WTC11 (cell line): ENCODE results near the gene AADACL4. TPM values are rescaled to one million over a fixed set of nuclear protein-coding genes. Genes with fewer than 3 reads are reported as not detected.
"Not testable (repeated sequence)": the region's sequence is repeated elsewhere in the genome, so short reads cannot be mapped to it uniquely, and the experiment has no call there.

Experiments used
- ATAC-seq: fragments of 200-7000 bp; cut with Tn5 transposase; 2 replicates; pipeline ENCODE4 v1.10.0; 2021; ENCODE audit warnings: mild to moderate bottlenecking, moderate library complexity
- CTCF ChIA-PET: fragments of 300-600 bp; sonication (Branson Sonifier 250); formaldehyde crosslinking; loops from one replicate; lab custom pipeline; 2021; ENCODE audit warnings: antibody characterized with exemption; lab: Charles Lee
- POLR2A ChIA-PET: fragments of 350-600 bp; sonication (Branson Sonifier 250); formaldehyde crosslinking; loops from one replicate; lab custom pipeline; 2021; ENCODE audit warnings: antibody characterized with exemption; lab: Charles Lee
- DNase-seq: peaks from one replicate; pipeline ENCODE4 v3.0.0; 2021; ENCODE audit warnings: low spot score
- H3K27ac Mint-ChIP-seq: 2 replicates; pipeline ENCODE4 v1.8.0; 2021; ENCODE audit warnings: mixed read lengths
- H3K27me3 Mint-ChIP-seq: 2 replicates; pipeline ENCODE4 v1.8.0; 2021; ENCODE audit warnings: low read depth, mild to moderate bottlenecking, moderate library complexity, mixed read lengths
- H3K36me3 Mint-ChIP-seq: 2 replicates; pipeline ENCODE4 v1.8.0; 2021; ENCODE audit warnings: mixed read lengths
- H3K4me1 Mint-ChIP-seq: 2 replicates; pipeline ENCODE4 v1.8.0; 2022; ENCODE audit warnings: mixed read lengths
- H3K4me3 Mint-ChIP-seq: 2 replicates; pipeline ENCODE4 v1.8.0; 2021; ENCODE audit warnings: mild to moderate bottlenecking, moderate library complexity, mixed read lengths
- H3K9me3 Mint-ChIP-seq: 2 replicates; pipeline ENCODE4 v1.8.0; 2021; ENCODE audit warnings: mixed read lengths
- FOXJ3 ChIP-seq: sonication (generic); formaldehyde crosslinking; IDR thresholded peaks from 2 replicates; pipeline ENCODE4 v1.9.0; 2021; ENCODE audit warnings: missing genetic modification reagents, mild to moderate bottlenecking, borderline replicate concordance
- total RNA-seq: library from RNA; stranded (reverse); gene quantifications from 3 replicates; pipeline ENCODE4 v1.2.3, GENCODE V29; 2021
- TF ChIP-seq, protein P1 (sequence below): fragments of 200-600 bp; IDR thresholded peaks from 2 replicates; pipeline ENCODE4 v1.8.0; 2022; ENCODE audit warnings: antibody characterized with exemption
- TF ChIP-seq, protein P2 (sequence below): sonication (generic); formaldehyde crosslinking; IDR thresholded peaks from 2 replicates; pipeline ENCODE4 v1.8.0; 2023; ENCODE audit warnings: missing genetic modification reagents, mild to moderate bottlenecking, borderline replicate concordance
- TF ChIP-seq, protein P3 (sequence below): sonication (generic); formaldehyde crosslinking; IDR thresholded peaks from 2 replicates; pipeline ENCODE4 v1.8.0; 2022; ENCODE audit warnings: mild to moderate bottlenecking, missing genetic modification reagents
- TF ChIP-seq, protein P4 (sequence below): sonication (generic); formaldehyde crosslinking; IDR thresholded peaks from 2 replicates; pipeline ENCODE4 v1.8.0; 2022; ENCODE audit warnings: mild to moderate bottlenecking, missing genetic modification reagents
- TF ChIP-seq, protein P5 (sequence below): sonication (generic); formaldehyde crosslinking; IDR thresholded peaks from 2 replicates; pipeline ENCODE4 v1.8.1; 2022; ENCODE audit warnings: missing genetic modification reagents, borderline replicate concordance

The AADACL4 gene
- total RNA-seq, 1 experiment from 2014 or later, result 0.11 TPM

DNA sequence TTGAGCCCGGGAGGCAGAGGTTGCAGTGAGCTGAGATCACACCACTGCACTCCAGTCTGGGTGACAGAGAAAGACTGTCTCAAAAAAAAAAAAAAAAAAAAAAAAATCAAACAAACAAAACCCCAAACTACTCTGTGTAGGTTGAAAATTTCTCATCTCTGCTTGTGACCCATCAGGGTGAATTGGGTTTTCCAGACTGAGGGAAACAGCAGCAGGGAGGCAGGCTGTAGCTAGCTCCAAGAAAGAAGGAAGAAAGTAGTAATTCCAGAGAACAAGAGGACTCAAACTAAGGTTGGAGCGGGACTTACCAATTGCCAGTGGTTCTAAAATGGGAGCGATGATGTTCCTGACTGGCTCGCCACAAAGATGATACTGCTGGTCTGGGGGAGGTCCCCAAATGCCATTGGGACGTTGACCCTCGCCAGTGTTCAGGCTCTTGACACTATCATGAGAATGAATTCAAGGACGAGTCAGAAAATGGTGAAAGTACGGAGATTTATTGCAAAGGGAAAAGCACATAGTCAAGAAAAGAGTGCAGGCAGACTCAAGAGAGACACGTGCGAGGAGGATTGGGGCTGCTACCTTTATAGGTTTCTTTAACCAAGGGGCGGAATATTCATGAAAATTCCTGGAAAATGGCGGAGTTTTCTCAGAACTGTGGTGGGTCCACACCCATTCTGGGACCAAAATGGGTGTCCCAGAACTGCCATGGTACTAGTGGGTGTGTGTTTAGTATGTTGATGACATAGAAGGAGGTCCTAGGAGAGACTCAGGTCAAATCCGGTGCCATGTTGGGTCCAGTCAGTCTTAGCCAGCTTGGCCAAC, 13.4 kb downstream of the AADACL4 start:
- Mint-ChIP-seq H3K9me3 (peaks cover 26% of the 10 kb centered on the region), H3K27ac (no peak overlapping the region), H3K36me3 (peaks cover 12% of the 10 kb centered on the region; the same call in 1 of the 2 replicates), H3K4me3 (no peak overlapping the region), H3K27me3 (peaks cover 16% of the 10 kb centered on the region), H3K4me1 (peaks cover 15% of the 10 kb centered on the region)
- TF ChIP-seq, protein P1, sequence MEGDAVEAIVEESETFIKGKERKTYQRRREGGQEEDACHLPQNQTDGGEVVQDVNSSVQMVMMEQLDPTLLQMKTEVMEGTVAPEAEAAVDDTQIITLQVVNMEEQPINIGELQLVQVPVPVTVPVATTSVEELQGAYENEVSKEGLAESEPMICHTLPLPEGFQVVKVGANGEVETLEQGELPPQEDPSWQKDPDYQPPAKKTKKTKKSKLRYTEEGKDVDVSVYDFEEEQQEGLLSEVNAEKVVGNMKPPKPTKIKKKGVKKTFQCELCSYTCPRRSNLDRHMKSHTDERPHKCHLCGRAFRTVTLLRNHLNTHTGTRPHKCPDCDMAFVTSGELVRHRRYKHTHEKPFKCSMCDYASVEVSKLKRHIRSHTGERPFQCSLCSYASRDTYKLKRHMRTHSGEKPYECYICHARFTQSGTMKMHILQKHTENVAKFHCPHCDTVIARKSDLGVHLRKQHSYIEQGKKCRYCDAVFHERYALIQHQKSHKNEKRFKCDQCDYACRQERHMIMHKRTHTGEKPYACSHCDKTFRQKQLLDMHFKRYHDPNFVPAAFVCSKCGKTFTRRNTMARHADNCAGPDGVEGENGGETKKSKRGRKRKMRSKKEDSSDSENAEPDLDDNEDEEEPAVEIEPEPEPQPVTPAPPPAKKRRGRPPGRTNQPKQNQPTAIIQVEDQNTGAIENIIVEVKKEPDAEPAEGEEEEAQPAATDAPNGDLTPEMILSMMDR, result no peak
- TF ChIP-seq, protein P2, sequence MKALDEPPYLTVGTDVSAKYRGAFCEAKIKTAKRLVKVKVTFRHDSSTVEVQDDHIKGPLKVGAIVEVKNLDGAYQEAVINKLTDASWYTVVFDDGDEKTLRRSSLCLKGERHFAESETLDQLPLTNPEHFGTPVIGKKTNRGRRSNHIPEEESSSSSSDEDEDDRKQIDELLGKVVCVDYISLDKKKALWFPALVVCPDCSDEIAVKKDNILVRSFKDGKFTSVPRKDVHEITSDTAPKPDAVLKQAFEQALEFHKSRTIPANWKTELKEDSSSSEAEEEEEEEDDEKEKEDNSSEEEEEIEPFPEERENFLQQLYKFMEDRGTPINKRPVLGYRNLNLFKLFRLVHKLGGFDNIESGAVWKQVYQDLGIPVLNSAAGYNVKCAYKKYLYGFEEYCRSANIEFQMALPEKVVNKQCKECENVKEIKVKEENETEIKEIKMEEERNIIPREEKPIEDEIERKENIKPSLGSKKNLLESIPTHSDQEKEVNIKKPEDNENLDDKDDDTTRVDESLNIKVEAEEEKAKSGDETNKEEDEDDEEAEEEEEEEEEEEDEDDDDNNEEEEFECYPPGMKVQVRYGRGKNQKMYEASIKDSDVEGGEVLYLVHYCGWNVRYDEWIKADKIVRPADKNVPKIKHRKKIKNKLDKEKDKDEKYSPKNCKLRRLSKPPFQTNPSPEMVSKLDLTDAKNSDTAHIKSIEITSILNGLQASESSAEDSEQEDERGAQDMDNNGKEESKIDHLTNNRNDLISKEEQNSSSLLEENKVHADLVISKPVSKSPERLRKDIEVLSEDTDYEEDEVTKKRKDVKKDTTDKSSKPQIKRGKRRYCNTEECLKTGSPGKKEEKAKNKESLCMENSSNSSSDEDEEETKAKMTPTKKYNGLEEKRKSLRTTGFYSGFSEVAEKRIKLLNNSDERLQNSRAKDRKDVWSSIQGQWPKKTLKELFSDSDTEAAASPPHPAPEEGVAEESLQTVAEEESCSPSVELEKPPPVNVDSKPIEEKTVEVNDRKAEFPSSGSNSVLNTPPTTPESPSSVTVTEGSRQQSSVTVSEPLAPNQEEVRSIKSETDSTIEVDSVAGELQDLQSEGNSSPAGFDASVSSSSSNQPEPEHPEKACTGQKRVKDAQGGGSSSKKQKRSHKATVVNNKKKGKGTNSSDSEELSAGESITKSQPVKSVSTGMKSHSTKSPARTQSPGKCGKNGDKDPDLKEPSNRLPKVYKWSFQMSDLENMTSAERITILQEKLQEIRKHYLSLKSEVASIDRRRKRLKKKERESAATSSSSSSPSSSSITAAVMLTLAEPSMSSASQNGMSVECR (CRISPR knock-in tag), result no peak
- TF ChIP-seq FOXJ3 (CRISPR knock-in tag), result no peak
- TF ChIP-seq, protein P3, sequence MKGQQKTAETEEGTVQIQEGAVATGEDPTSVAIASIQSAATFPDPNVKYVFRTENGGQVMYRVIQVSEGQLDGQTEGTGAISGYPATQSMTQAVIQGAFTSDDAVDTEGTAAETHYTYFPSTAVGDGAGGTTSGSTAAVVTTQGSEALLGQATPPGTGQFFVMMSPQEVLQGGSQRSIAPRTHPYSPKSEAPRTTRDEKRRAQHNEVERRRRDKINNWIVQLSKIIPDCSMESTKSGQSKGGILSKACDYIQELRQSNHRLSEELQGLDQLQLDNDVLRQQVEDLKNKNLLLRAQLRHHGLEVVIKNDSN (CRISPR knock-in tag), result no peak
- TF ChIP-seq, protein P4, sequence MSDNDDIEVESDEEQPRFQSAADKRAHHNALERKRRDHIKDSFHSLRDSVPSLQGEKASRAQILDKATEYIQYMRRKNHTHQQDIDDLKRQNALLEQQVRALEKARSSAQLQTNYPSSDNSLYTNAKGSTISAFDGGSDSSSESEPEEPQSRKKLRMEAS, result no peak
- ATAC-seq (no peak), DNase-seq (no peak)
- CTCF ChIA-PET, result interaction anchor here (0.6 to 3.8 kb wide), 8 partner anchors 22 to 1360 kb away, joined by 3 to 40 read pairs (median 8); partner anchors contain the start of gene DHRS3
- POLR2A ChIA-PET, result no interaction called here

DNA sequence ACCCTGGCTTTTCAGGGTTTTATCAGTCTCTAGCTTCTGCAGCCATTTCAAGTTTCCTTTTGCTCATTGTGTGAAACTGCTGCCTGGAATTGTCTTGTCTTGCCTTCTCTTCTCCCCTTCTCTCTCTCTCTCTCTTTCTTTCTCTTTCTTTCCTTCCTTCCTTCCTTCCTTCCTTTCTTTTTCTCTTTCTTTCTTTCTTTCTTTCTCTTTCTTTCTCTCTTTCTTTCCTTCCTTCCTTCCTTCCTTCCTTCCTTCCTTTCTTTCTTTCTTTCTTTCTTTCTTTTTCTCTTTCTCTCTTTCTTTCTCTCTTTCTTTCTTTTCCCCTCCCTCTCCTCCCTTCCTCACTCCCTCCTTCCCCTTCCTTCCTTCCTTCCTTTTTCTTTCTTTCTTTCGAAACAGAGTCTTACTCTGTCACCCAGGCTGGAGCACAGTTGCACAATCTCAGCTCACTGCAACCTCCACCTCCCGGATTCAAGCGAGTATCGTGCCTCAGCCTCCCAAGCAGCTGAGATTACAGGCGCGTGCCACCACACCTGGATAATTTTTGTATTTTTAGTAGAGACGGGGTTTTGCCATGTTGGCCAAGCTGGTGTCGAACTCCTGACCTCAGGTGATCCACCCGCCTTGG, 14.1 kb downstream of the AADACL4 start:
- TF ChIP-seq, protein P5, sequence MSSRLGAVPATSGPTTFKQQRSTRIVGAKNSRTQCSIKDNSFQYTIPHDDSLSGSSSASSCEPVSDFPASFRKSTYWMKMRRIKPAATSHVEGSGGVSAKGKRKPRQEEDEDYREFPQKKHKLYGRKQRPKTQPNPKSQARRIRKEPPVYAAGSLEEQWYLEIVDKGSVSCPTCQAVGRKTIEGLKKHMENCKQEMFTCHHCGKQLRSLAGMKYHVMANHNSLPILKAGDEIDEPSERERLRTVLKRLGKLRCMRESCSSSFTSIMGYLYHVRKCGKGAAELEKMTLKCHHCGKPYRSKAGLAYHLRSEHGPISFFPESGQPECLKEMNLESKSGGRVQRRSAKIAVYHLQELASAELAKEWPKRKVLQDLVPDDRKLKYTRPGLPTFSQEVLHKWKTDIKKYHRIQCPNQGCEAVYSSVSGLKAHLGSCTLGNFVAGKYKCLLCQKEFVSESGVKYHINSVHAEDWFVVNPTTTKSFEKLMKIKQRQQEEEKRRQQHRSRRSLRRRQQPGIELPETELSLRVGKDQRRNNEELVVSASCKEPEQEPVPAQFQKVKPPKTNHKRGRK, result peak; percentile 93; the same call in 1 of the 2 replicates
- ATAC-seq, POLR2A ChIA-PET: not testable (repeated sequence)

More for the DNA sequence above, 14.1 kb downstream of the AADACL4 start:
- peaks cover 15% of the 10 kb centered on the region for H3K4me1 Mint-ChIP-seq
- H3K9me3 Mint-ChIP-seq, result peaks cover 23% of the 10 kb centered on the region
- peaks cover 16% of the 10 kb centered on the region for H3K27me3 Mint-ChIP-seq
- H3K36me3 Mint-ChIP-seq, result peaks cover 12% of the 10 kb centered on the region; the same call in 1 of the 2 replicates
- CTCF ChIA-PET, result interaction anchor here (1.1 to 3.8 kb wide), 17 partner anchors 8 to 533 kb away, joined by 3 to 40 read pairs (median 11); partner anchors contain the start of genes AADACL4 and DHRS3
- DNase-seq, H3K4me3 Mint-ChIP-seq, H3K27ac Mint-ChIP-seq: not testable (repeated sequence)
